B cell (primary cell): Measurements from ENCODE around the gene RTL5. TPM values are rescaled to one million over a fixed set of nuclear protein-coding genes. Genes with fewer than 3 reads are reported as not detected.

Experiments
- ATAC-seq: fragments of 200-7000 bp; cut with Tn5 transposase; one replicate; pipeline ENCODE4 v1.10.0; 2021; ENCODE audit warnings: low read depth, mild to moderate bottlenecking, moderate number of reproducible peaks, moderate library complexity
- CTCF ChIA-PET: fragments of 350-600 bp; sonication (Branson Sonifier 250); formaldehyde crosslinking; loops from one replicate; lab custom pipeline; 2021; ENCODE audit warnings: antibody characterized with exemption, inconsistent platforms; lab: Charles Lee
- POLR2A ChIA-PET: fragments of 350-600 bp; sonication (Branson Sonifier 250); formaldehyde crosslinking; loops from one replicate; lab custom pipeline; 2021; ENCODE audit warnings: antibody characterized with exemption; lab: Charles Lee
- DNase-seq: peaks from one replicate; pipeline ENCODE4 v3.0.0; 2013
- H2AFZ ChIP-seq: 2 replicates; pipeline ENCODE4 v1.6.1; 2012; ENCODE audit warnings: mild to moderate bottlenecking, low read depth, low read length; ENCODE audit not compliant: insufficient read depth, poor library complexity, severe bottlenecking
- H3K27ac ChIP-seq, 2 donors: 1 replicate in 1 of 2; 2 replicates in 1 of 2; pipeline ENCODE4 v1.5.1; 2012 to 2013; ENCODE audit warnings: low read length in 2 of 2, mild to moderate bottlenecking in 2 of 2, moderate library complexity in 1 of 2
- H3K27me3 ChIP-seq, 4 experiments: fragments of 200-600 bp in 1 of 4; sonication (generic) in 1 of 4; replicated peaks in 1 of 4; 1 replicate in 2 of 4; 2 replicates in 2 of 4; pipeline versions ENCODE4 v1.6.1 to v1.7.0; 2013 to 2016; ENCODE audit warnings: low read length in 3 of 4, mild to moderate bottlenecking in 2 of 4, mixed read lengths in 1 of 4, moderate library complexity in 1 of 4; ENCODE audit not compliant: insufficient read depth in 4 of 4, control insufficient read depth in 3 of 4; ENCODE audit errors: control extremely low read depth in 1 of 4
- H3K36me3 ChIP-seq, 2 experiments: replicated peaks in 1 of 2; 1 replicate in 1 of 2; 2 replicates in 1 of 2; pipeline versions ENCODE4 v1.6.1 to v1.7.1; 2013; ENCODE audit warnings: low read length in 1 of 2; ENCODE audit not compliant: insufficient read depth in 2 of 2, control insufficient read depth in 1 of 2; ENCODE audit errors: control extremely low read depth in 1 of 2, extremely low read depth in 1 of 2
- H3K4me1 ChIP-seq, 2 donors: fragments of 200-600 bp in 1 of 2; sonication (generic) in 1 of 2; 1 replicate in 1 of 2; 2 replicates in 1 of 2; pipeline versions ENCODE4 v1.5.1 to v1.6.1; 2013 to 2017; ENCODE audit warnings: low read length in 2 of 2; ENCODE audit not compliant: control insufficient read depth in 2 of 2, insufficient read depth in 2 of 2
- H3K4me2 ChIP-seq: replicated peaks from 2 replicates; pipeline ENCODE3; 2012; ENCODE audit warnings: mild to moderate bottlenecking, low read depth, low read length; ENCODE audit not compliant: poor library complexity, severe bottlenecking
- H3K4me3 ChIP-seq, 5 experiments: fragments of 200-600 bp in 1 of 5; sonication (generic) in 1 of 5; 1 replicate in 3 of 5; 2 replicates in 2 of 5; pipeline versions ENCODE4 v1.5.1 to v1.7.0; 2011 to 2016; ENCODE audit warnings: low read length in 4 of 5, mild to moderate bottlenecking in 4 of 5, low read depth in 2 of 5, control low read depth in 1 of 5, moderate library complexity in 1 of 5; ENCODE audit not compliant: insufficient read depth in 1 of 5; ENCODE audit errors: control extremely low read depth in 1 of 5, extremely low read depth in 1 of 5
- H3K79me2 ChIP-seq: fragments of 200-600 bp; sonication (generic); one replicate; pipeline ENCODE4 v1.6.0; 2016; ENCODE audit warnings: low read length; ENCODE audit not compliant: control insufficient read depth, insufficient read depth
- H3K9ac ChIP-seq: fragments of 200-600 bp; sonication (generic); 2 replicates; pipeline ENCODE4 v1.6.1; 2017; ENCODE audit warnings: mild to moderate bottlenecking, low read length, moderate library complexity
- H3K9me3 ChIP-seq, 3 donors: one replicate each; pipeline versions ENCODE4 v1.6.1 to v1.7.1; 2013; ENCODE audit warnings: low read length in 2 of 3; ENCODE audit not compliant: control insufficient read depth in 2 of 3, insufficient read depth in 1 of 3; ENCODE audit errors: control extremely low read depth in 1 of 3
- H4K20me1 ChIP-seq: 2 replicates; pipeline ENCODE4 v1.6.0; 2012; ENCODE audit warnings: mild to moderate bottlenecking, low read length; ENCODE audit not compliant: insufficient read depth, control insufficient read depth, poor library complexity, severe bottlenecking
- H3K27ac Mint-ChIP-seq: one replicate; pipeline ENCODE4 v1.8.0; 2021; ENCODE audit warnings: mixed read lengths
- H3K27me3 Mint-ChIP-seq: one replicate; pipeline ENCODE4 v1.8.0; 2021; ENCODE audit warnings: mixed read lengths
- H3K4me1 Mint-ChIP-seq: one replicate; pipeline ENCODE4 v1.8.0; 2021; ENCODE audit warnings: mixed read lengths
- H3K4me3 Mint-ChIP-seq: one replicate; pipeline ENCODE4 v1.8.0; 2021; ENCODE audit warnings: mixed read lengths
- H3K9me3 Mint-ChIP-seq: one replicate; pipeline ENCODE4 v1.8.0; 2022; ENCODE audit warnings: mixed read lengths; ENCODE audit not compliant: insufficient read depth
- EZH2 ChIP-seq: IDR thresholded peaks from 2 replicates; pipeline ENCODE4 v1.6.1; 2012; ENCODE audit warnings: borderline replicate concordance, low read depth, mild to moderate bottlenecking, moderate library complexity, low read length; ENCODE audit not compliant: insufficient read depth, poor library complexity, severe bottlenecking
- WGBS: methylation state at CpG from one replicate; pipeline ENCODE4 v1.1.5; 2013; ENCODE audit warnings: missing lambda C conversion rate; ENCODE audit not compliant: insufficient coverage; 5-methylcytosine and 5-hydroxymethylcytosine counted together
- intact Hi-C: fragments of 100-400 bp; cut with micrococcal nuclease; formaldehyde crosslinking; loops from one replicate; pipeline ENCODE4 v1.10.0; 2022
- polyA plus RNA-seq: library from polyadenylated mRNA; depleted of rRNA; stranded (reverse); fragments of >200 nt; gene quantifications from 2 replicates; pipeline ENCODE4 v1.2.3, GENCODE V29; 2012
- total RNA-seq, 2 donors: library from RNA; stranded (reverse); fragments of 120-200 nt in 1 of 2; gene quantifications; 1 replicate in 1 of 2; 2 replicates in 1 of 2; pipeline versions ENCODE4 v1.2.3 to v1.2.4, GENCODE V29; 2013 to 2022
- TF ChIP-seq, protein P1 (sequence below): fragments of 200-600 bp; IDR thresholded peaks from one replicate; pipeline ENCODE4 v1.8.0; 2022; ENCODE audit warnings: antibody characterized with exemption, mild to moderate bottlenecking

RTL5 gene
- total and polyA plus RNA-seq, 2 donors (not counting 1 experiment from before 2014, with no cell fraction given) = 1.0 to 22.4 TPM

DNA sequence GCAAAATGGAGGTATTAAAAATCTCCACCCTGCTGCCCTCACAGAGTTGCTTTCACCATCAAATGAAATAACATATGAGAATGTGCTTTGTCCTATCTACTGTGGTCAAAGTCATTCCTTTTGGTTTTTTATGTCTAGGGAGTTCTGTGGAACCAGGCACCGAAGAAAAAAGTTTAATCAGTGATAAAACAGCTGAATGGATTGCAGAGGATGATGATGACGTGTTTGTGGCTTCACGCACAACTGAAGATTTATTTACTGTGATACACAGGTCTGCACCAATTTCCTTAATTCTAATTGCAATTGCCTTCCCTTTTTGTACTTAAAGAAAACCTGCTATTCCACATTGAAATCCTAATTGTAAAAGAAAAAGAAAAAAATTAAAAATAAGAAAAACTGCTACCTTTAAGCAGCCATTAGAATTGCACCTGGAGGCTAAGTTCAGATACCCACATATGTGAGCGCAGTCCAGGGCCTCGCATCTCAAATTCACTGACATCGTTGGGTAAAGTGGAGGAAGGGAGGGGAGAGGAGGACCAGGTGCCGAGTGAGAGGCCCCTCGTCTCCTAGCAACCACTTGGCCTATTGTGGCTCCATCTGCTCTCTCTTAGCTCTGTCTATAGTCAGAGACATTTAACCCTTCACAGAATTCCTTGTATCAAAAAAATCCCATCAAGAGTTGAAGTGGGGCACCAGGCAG, 10.5 kb upstream of the RTL5 start:
- DNase-seq (peak; percentile 35), ATAC-seq (peak; percentile 81)
- Histone ChIP-seq H3K4me2 (no peak overlapping the region), H3K27ac (no peak overlapping the region), H3K4me1 (peaks cover 4 to 7% of the 10 kb centered on the region in 2 donors), H3K36me3 (no peaks in the 10 kb centered on the region), H3K9me3 (no peaks in the 10 kb centered on the region), H4K20me1 (no peaks in the 10 kb centered on the region), H2AFZ (no peak overlapping the region), H3K4me3 (no peak overlapping the region), H3K27me3 (peaks cover 0 to 4% (median 0%) of the 10 kb centered on the region in 4 experiments), H3K9ac (no peak overlapping the region), H3K79me2 (no peaks in the 10 kb centered on the region)
- POLR2A ChIA-PET = interaction anchor here (1.2 to 2.6 kb wide), 2 partner anchors 10 to 39 kb away, joined by 5 to 8 read pairs; partner anchors contain the start of genes PIN4 and RTL5
- Mint-ChIP-seq H3K27ac (peak overlapping the region; percentile 71), H3K9me3 (no peaks in the 10 kb centered on the region), H3K4me3 (peak overlapping the region; percentile 31), H3K27me3 (peaks cover 4% of the 10 kb centered on the region), H3K4me1 (peaks cover 19% of the 10 kb centered on the region)
- CTCF ChIA-PET = interaction anchor here (1.1 to 1.8 kb wide), 3 partner anchors 10 to 135 kb away, joined by 3 to 7 read pairs (median 4); partner anchors contain the start of genes RPS4X and RTL5
- intact Hi-C loops = loop anchor here (1.0 to 2.0 kb wide), 2 partner anchors 15 to 39 kb away; partner anchors contain the start of gene PIN4
- TF ChIP-seq, protein P1, sequence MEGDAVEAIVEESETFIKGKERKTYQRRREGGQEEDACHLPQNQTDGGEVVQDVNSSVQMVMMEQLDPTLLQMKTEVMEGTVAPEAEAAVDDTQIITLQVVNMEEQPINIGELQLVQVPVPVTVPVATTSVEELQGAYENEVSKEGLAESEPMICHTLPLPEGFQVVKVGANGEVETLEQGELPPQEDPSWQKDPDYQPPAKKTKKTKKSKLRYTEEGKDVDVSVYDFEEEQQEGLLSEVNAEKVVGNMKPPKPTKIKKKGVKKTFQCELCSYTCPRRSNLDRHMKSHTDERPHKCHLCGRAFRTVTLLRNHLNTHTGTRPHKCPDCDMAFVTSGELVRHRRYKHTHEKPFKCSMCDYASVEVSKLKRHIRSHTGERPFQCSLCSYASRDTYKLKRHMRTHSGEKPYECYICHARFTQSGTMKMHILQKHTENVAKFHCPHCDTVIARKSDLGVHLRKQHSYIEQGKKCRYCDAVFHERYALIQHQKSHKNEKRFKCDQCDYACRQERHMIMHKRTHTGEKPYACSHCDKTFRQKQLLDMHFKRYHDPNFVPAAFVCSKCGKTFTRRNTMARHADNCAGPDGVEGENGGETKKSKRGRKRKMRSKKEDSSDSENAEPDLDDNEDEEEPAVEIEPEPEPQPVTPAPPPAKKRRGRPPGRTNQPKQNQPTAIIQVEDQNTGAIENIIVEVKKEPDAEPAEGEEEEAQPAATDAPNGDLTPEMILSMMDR = no peak
- no peak for TF ChIP-seq EZH2
- WGBS = no CpG with 5 or more reads among the region's 8 CpGs
